ENCODE results near the gene CTTN.

The CTTN gene

DNA sequence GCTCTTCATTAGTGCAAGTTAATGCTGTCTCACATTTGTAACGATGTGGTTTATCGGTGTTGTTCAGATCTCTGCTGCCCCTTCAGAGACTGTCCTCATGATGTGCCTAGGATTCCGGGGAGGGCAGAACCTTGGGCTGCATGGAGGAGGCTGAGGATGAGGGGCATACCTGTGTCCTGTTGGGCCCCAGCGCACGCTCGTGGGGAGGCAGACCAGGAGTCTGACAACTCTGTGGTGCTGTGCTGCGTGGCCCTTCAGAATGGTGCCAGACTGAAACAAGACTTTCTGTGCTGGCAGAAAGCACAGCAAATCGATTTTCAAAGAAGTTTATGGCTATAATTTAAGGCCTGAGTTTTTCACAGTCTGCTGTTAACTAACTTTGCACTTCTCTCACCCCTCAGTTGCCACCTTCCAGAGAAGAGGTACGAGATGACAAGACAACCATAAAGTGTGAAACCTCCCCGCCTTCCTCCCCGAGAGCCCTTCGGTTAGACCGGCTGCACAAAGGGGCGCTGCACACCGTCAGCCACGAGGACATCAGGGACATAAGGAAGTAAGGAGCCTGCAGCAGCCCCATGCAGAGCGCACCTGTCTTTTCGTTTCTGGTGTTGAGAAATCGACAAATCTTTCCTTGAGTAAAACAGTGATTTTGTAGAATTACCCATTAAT, 44.3 kb upstream of the CTTN start:
- DNase-seq (ENCODE audit: low read depth in 2 of 2): no peak
- no peak overlapping the region for H3K4me3 ChIP-seq (replicated peaks in 1 of 2; ENCODE audit: low read depth in 2 of 2, low read length in 2 of 2)
- TF ChIP-seq, protein P1, sequence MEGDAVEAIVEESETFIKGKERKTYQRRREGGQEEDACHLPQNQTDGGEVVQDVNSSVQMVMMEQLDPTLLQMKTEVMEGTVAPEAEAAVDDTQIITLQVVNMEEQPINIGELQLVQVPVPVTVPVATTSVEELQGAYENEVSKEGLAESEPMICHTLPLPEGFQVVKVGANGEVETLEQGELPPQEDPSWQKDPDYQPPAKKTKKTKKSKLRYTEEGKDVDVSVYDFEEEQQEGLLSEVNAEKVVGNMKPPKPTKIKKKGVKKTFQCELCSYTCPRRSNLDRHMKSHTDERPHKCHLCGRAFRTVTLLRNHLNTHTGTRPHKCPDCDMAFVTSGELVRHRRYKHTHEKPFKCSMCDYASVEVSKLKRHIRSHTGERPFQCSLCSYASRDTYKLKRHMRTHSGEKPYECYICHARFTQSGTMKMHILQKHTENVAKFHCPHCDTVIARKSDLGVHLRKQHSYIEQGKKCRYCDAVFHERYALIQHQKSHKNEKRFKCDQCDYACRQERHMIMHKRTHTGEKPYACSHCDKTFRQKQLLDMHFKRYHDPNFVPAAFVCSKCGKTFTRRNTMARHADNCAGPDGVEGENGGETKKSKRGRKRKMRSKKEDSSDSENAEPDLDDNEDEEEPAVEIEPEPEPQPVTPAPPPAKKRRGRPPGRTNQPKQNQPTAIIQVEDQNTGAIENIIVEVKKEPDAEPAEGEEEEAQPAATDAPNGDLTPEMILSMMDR (IDR thresholded peaks at IDR 0.05; ENCODE audit: low read depth, low read length): no peak

DNA sequence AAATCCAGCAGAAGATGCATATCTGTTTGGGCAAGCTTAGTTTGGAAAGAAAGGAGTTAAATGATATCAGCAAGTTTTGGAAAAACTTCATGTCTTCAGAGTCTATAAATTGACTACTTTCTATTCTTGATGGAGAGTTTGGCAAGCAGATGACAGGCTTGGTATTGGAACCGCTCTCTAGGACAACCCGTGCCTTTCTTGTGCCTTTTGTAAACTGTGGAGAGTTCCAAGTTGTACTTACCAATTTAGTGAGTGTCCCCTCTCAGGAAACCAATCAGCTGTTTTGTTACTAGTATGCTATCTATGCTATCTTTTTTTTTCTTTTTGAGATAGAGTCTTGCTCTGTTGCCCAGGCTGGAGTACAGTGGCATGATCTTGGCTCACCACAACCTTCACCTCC, 43.7 kb upstream of the CTTN start:
- DNase-seq (ENCODE audit: low read depth in 2 of 2): no peak
- TF ChIP-seq, protein P1 (IDR thresholded peaks at IDR 0.05; ENCODE audit: low read depth, low read length): no peak

DNA sequence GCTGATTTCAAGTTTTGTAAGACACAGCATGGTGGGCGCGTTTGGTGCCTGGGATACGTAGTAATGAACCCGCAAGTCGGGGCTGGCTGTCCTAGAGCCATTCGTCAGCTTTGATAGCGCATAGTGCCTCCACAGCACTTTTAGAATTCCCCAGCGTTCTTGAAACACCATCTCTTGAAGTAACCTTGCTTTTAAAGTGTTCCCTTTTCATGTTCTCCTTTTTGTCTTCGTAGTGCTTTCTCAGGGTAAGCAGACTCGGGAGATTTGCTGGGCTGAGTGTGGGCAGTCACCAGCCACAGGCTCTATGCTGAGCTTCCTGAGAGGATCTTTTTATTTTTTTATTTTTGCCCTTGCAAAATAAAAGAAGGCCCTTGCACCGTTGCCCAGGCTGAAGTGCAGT, 39.6 kb upstream of the CTTN start:
- TF ChIP-seq, protein P1 (IDR thresholded peaks at IDR 0.05; ENCODE audit: low read depth, low read length): no peak
- no peak for DNase-seq (ENCODE audit: low read depth in 2 of 2)
- H3K4me3 ChIP-seq (replicated peaks in 1 of 2; ENCODE audit: low read depth in 2 of 2, low read length in 2 of 2): no peak overlapping the region

More for the DNA sequence above, 43.7 kb upstream of the CTTN start:
- H3K4me3 ChIP-seq (replicated peaks in 1 of 2; ENCODE audit: low read depth in 2 of 2, low read length in 2 of 2): no peak overlapping the region

DNA sequence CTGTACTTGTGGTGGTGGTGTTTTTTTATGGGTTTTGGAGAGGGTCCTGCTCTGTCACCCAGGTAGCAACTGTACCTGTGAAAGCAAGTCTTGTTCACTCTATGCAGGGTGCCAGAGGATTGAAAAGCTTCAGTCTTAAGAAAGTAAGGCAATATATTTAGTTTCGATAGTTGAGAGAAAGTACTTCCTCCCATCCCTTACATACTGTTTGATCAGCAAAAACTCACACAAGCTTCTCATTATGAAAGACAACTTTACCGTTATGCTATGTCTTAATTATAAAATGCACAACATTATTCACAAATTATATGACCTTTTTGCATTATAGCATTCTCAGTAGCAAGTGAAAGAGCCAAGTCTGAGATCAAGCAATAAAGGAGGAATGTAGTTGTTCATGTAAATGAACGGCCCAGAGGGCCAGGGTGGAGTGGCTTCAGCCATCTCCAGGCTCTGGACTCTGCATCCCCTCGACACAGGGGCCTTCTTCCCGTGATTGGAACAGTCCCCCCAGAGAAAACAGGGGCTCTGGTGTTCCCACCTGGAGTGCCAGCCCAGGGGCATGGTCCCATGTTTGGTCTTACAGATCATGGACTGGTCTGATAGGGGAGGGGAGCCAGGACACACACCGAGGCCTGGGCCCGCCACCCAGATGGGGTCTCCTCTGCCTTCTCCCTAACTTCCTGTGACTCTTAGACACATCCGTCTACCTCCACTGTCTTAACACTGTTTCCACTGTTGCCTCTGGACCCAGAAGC, 38.7 kb upstream of the CTTN start:
- no peak overlapping the region for H3K4me3 ChIP-seq (replicated peaks in 1 of 2; ENCODE audit: low read depth in 2 of 2, low read length in 2 of 2)
- DNase-seq (ENCODE audit: low read depth in 2 of 2): no peak
- TF ChIP-seq, protein P1 (IDR thresholded peaks at IDR 0.05; ENCODE audit: low read depth, low read length): no peak

DNA sequence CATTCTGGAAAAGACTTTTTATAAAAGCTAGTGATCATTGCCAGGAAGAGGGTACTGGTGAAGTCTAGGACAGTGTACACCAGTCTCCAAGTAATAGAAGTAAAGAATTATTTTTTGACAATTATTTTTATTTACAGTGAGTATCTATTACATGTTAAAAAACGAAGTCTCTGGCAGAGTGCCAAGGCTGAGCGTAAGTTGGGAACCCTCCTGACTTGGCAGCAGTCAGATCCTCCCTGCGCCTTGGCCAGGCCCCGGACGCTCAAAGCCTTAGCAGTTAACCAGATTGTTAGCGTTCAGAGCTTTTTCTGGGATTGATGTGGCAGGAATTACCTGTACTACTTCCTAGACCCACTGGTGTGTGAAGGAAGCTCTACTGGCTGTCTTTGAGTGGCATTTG, 38.1 kb upstream of the CTTN start:
- H3K4me3 ChIP-seq (replicated peaks in 1 of 2; ENCODE audit: low read depth in 2 of 2, low read length in 2 of 2): no peak overlapping the region
- no peak for DNase-seq (ENCODE audit: low read depth in 2 of 2)
- TF ChIP-seq, protein P1 (IDR thresholded peaks at IDR 0.05; ENCODE audit: low read depth, low read length): no peak

DNA sequence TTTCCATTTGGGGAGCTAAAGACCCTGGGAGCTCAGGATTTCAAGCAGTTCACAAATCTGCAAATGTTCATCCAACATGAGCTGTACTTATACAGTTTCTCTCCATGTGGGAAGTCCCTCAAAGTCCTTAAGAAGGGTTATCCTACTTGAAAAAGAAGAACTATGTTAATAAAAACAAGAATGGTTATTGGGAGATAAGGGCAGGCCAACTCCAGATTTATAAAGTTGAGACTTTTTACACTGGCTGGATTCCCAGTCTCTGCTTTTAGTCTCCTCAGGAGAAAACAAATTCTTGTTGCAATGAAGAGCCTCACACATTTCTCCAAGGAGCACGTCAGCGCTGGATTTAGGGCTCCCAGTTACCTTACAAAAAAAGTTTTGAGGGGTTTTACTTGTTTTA, 34.2 kb upstream of the CTTN start:
- peak in 1 of 2 donors; percentile 60 for DNase-seq (ENCODE audit: low read depth in 2 of 2)
- H3K4me3 ChIP-seq (replicated peaks in 1 of 2; ENCODE audit: low read depth in 2 of 2, low read length in 2 of 2): no peak overlapping the region
- TF ChIP-seq, protein P1 (IDR thresholded peaks at IDR 0.05; ENCODE audit: low read depth, low read length): no peak

Data from cardiac fibroblast (primary cell).